Coronary artery (tissue), 2 donors: ENCODE data around the gene GALNT18.

Source experiments
- DNase-seq: peaks from one replicate; pipeline ENCODE4 v3.0.0-alpha.2; 2017; ENCODE audit warnings: low spot score
- H3K27ac ChIP-seq, 2 donors: fragments of 200-600 bp; sonication (generic); one replicate each; pipeline ENCODE4 v1.5.1; 2016 to 2019
- H3K4me3 ChIP-seq: fragments of 200-600 bp; sonication (generic); 2 replicates; pipeline ENCODE4 v1.5.1; 2016; ENCODE audit warnings: mild to moderate bottlenecking, moderate library complexity
- CTCF ChIP-seq: fragments of 200-600 bp; sonication (generic); IDR thresholded peaks from one replicate; pipeline ENCODE4 v1.5.1; 2019; ENCODE audit warnings: antibody characterized with exemption

Gene GALNT18

GRCh38 chr11:11347592-11347991 lies 274.2 kb downstream of the GALNT18 start:
- DNase-seq, result no peak
- Histone ChIP-seq H3K27ac (no peak overlapping the region), H3K4me3 (no peak overlapping the region)
- no peak for TF ChIP-seq CTCF

GRCh38 chr11:11346303-11346702 lies 275.5 kb downstream of the GALNT18 start:
- TF ChIP-seq CTCF, result no peak
- Histone ChIP-seq H3K4me3 (no peak overlapping the region), H3K27ac (no peak overlapping the region)
- DNase-seq, result no peak

- no peak for TF ChIP-seq CTCF
- no peak for DNase-seq
- Histone ChIP-seq H3K27ac (no peak overlapping the region), H3K4me3 (no peak overlapping the region)
Measured at GRCh38 chr11:11345099-11345498, 276.7 kb downstream of the GALNT18 start.

- Histone ChIP-seq H3K27ac (no peak overlapping the region), H3K4me3 (no peak overlapping the region)
- TF ChIP-seq CTCF, result no peak
- no peak for DNase-seq
Measured at GRCh38 chr11:11344045-11344444, 277.8 kb downstream of the GALNT18 start.

GRCh38 chr11:11338304-11338703 lies 283.5 kb downstream of the GALNT18 start:
- Histone ChIP-seq H3K4me3 (no peak overlapping the region), H3K27ac (no peak overlapping the region)
- DNase-seq, result no peak
- TF ChIP-seq CTCF, result no peak

- no peak for DNase-seq
- H3K27ac ChIP-seq, result no peak overlapping the region
- TF ChIP-seq CTCF, result no peak
- no peak overlapping the region for H3K4me3 ChIP-seq
Measured at GRCh38 chr11:11336664-11337063, 285.1 kb downstream of the GALNT18 start.

- TF ChIP-seq CTCF, result no peak
- H3K27ac ChIP-seq, result no peak overlapping the region
Measured at GRCh38 chr11:11335043-11335442, 286.8 kb downstream of the GALNT18 start.

More at GRCh38 chr11:11335043-11335442, 286.8 kb downstream of the GALNT18 start:
- H3K4me3 ChIP-seq, result no peak overlapping the region
- no peak for DNase-seq
